GM23338 (cell line): ENCODE results near the gene TXLNB. TPM values are rescaled to one million over a fixed set of nuclear protein-coding genes. Genes with fewer than 3 reads are reported as not detected.

ENCODE experiments used
- ATAC-seq: fragments of 200-7000 bp; cut with Tn5 transposase; 3 replicates; pipeline ENCODE4 v1.9.1; 2020
- DNase-seq: peaks from one replicate; pipeline ENCODE4 v3.0.0-alpha.2; 2015; ENCODE audit warnings: low spot score
- H2AFZ ChIP-seq: fragments of 200-600 bp; sonication (generic); 2 replicates; pipeline ENCODE4 v1.8.0; 2016; ENCODE audit warnings: antibody characterized with exemption, mild to moderate bottlenecking, moderate library complexity
- H3F3A ChIP-seq: fragments of 200-600 bp; sonication (generic); replicated peaks from 2 replicates; pipeline ENCODE4 v1.8.0; 2017; ENCODE audit warnings: antibody characterized with exemption, mixed run types, low read depth
- H3K27ac ChIP-seq: fragments of 200-600 bp; sonication (generic); 2 replicates; pipeline ENCODE4 v1.6.1; 2016; ENCODE audit warnings: low read depth
- H3K27me3 ChIP-seq: fragments of 200-600 bp; sonication (generic); 2 replicates; pipeline ENCODE4 v1.8.0; 2016; ENCODE audit warnings: mild to moderate bottlenecking, mixed run types, moderate library complexity; ENCODE audit not compliant: insufficient read depth
- H3K36me3 ChIP-seq: fragments of 200-600 bp; sonication (generic); 2 replicates; pipeline ENCODE4 v1.8.0; 2016; ENCODE audit warnings: mild to moderate bottlenecking; ENCODE audit not compliant: insufficient read depth
- H3K4me1 ChIP-seq: fragments of 200-600 bp; sonication (generic); 2 replicates; pipeline ENCODE4 v1.8.0; 2016; ENCODE audit warnings: mild to moderate bottlenecking, moderate library complexity; ENCODE audit not compliant: insufficient read depth
- H3K4me2 ChIP-seq: fragments of 200-600 bp; sonication (generic); 2 replicates; pipeline ENCODE4 v1.7.1; 2017; ENCODE audit warnings: mixed run types
- H3K4me3 ChIP-seq: fragments of 200-600 bp; sonication (generic); 2 replicates; pipeline ENCODE4 v1.6.1; 2016; ENCODE audit warnings: mixed run types
- H3K79me2 ChIP-seq: fragments of 200-600 bp; sonication (generic); replicated peaks from 2 replicates; pipeline ENCODE4 v1.8.0; 2017; ENCODE audit warnings: mild to moderate bottlenecking; ENCODE audit not compliant: insufficient read depth
- H3K9me2 ChIP-seq: fragments of 200-600 bp; sonication (generic); 2 replicates; pipeline ENCODE4 v1.8.0; 2017; ENCODE audit not compliant: insufficient read depth
- H4K20me1 ChIP-seq: fragments of 200-600 bp; sonication (generic); replicated peaks from 2 replicates; pipeline ENCODE4 v1.8.0; 2017; ENCODE audit warnings: mild to moderate bottlenecking; ENCODE audit not compliant: insufficient read depth
- H3K27ac Mint-ChIP-seq: 2 replicates; pipeline ENCODE4 v1.8.0; 2020; ENCODE audit warnings: inconsistent platforms, mild to moderate bottlenecking, moderate library complexity, mixed read lengths
- H3K27me3 Mint-ChIP-seq: 3 replicates; pipeline ENCODE4 v1.8.0; 2022; ENCODE audit warnings: low read depth, mild to moderate bottlenecking, moderate library complexity, mixed read lengths, inconsistent platforms; ENCODE audit not compliant: insufficient read depth, poor library complexity
- H3K36me3 Mint-ChIP-seq: 3 replicates; pipeline ENCODE4 v1.8.0; 2021; ENCODE audit warnings: low read depth, mild to moderate bottlenecking, inconsistent platforms, moderate library complexity, mixed read lengths
- H3K4me1 Mint-ChIP-seq: 3 replicates; pipeline ENCODE4 v1.8.0; 2020; ENCODE audit warnings: mild to moderate bottlenecking, inconsistent platforms, mixed read lengths
- H3K4me3 Mint-ChIP-seq: 3 replicates; pipeline ENCODE4 v1.8.0; 2021; ENCODE audit warnings: moderate library complexity, mild to moderate bottlenecking, inconsistent platforms, mixed read lengths
- H3K9me3 Mint-ChIP-seq: 3 replicates; pipeline ENCODE4 v1.8.0; 2020; ENCODE audit warnings: moderate library complexity, mild to moderate bottlenecking, inconsistent platforms, mixed read lengths
- CREB1 ChIP-seq: fragments of 250-450 bp; sonication (Bioruptor Pico); IDR thresholded peaks from 2 replicates; pipeline ENCODE4 v1.5.0; 2020; ENCODE audit warnings: low read depth, mild to moderate bottlenecking, moderate library complexity
- CTCF ChIP-seq, 2 experiments: fragments of 200-600 bp in 1 of 2; sonication (generic) in 1 of 2; conservative IDR thresholded peaks; 2 replicates each; pipeline versions ENCODE4 v1.5.1 to v1.6.1; 2016 to 2017; ENCODE audit warnings: antibody characterized with exemption in 2 of 2, low read depth in 2 of 2, mild to moderate bottlenecking in 2 of 2, moderate library complexity in 1 of 2
- ETS1 ChIP-seq: IDR thresholded peaks from 2 replicates; pipeline ENCODE4 v1.6.1; 2016; ENCODE audit warnings: antibody characterized with exemption
- EZH2 ChIP-seq: fragments of 200-600 bp; sonication (generic); IDR thresholded peaks from one replicate; pipeline ENCODE4 v1.8.0; 2017; ENCODE audit warnings: antibody characterized with exemption, mild to moderate bottlenecking, low read depth; ENCODE audit not compliant: unreplicated experiment
- EZH2phosphoT487 ChIP-seq: fragments of 200-600 bp; sonication (generic); IDR thresholded peaks from one replicate; pipeline ENCODE4 v1.8.1; 2018; ENCODE audit warnings: antibody characterized with exemption; ENCODE audit not compliant: unreplicated experiment
- JUNB ChIP-seq: IDR thresholded peaks from one replicate; pipeline ENCODE4 v1.6.1; 2016; ENCODE audit warnings: antibody characterized with exemption; ENCODE audit not compliant: unreplicated experiment
- NANOG ChIP-seq: IDR thresholded peaks from 2 replicates; pipeline ENCODE4 v1.6.1; 2016; ENCODE audit warnings: antibody characterized with exemption, borderline replicate concordance
- POLR2AphosphoS5 ChIP-seq: IDR thresholded peaks from 2 replicates; pipeline ENCODE4 v1.6.1; 2016; ENCODE audit warnings: antibody characterized with exemption, low read depth
- REST ChIP-seq: IDR thresholded peaks from one replicate; pipeline ENCODE4 v1.6.1; 2018; ENCODE audit warnings: antibody characterized with exemption; ENCODE audit not compliant: unreplicated experiment
- STAT1 ChIP-seq: IDR thresholded peaks from one replicate; pipeline ENCODE4 v1.6.1; 2016; ENCODE audit warnings: antibody characterized with exemption; ENCODE audit not compliant: unreplicated experiment
- ZNF114 ChIP-seq: fragments of 250-450 bp; sonication (Bioruptor Pico); IDR thresholded peaks from 2 replicates; pipeline ENCODE4 v1.5.0; 2020; ENCODE audit warnings: mild to moderate bottlenecking, moderate library complexity
- ZNF331 ChIP-seq: fragments of 250-450 bp; sonication (Bioruptor Pico); IDR thresholded peaks from 2 replicates; pipeline ENCODE4 v1.5.0; 2020; ENCODE audit warnings: low read depth, mild to moderate bottlenecking, moderate library complexity
- ZNF462 ChIP-seq: fragments of 250-450 bp; sonication (Bioruptor Pico); IDR thresholded peaks from 2 replicates; pipeline ENCODE4 v1.5.0; 2020; ENCODE audit warnings: mild to moderate bottlenecking, moderate library complexity
- polyA plus RNA-seq: library from polyadenylated mRNA; unstranded; fragments of >200 nt; fragmentation: Nextera tagmentation; extraction: Ambion mirVana; gene quantifications from 2 replicates; pipeline ENCODE4 v1.2.1, GENCODE V29; 2016
- total RNA-seq: library from RNA; depleted of rRNA; stranded (reverse); fragments of >200 nt; shearing (Covaris generic); gene quantifications from 2 replicates; pipeline ENCODE4 v1.2.3, GENCODE V29; 2014

Gene TXLNB
- total and polyA plus RNA-seq, 2 experiments from 2014 or later, result 0.11 to 0.28 TPM

- no peaks in the 10 kb centered on the region for H3K27me3 Mint-ChIP-seq
- Histone ChIP-seq H3K27ac (no peak overlapping the region), H2AFZ (no peak overlapping the region), H3K79me2 (no peaks in the 10 kb centered on the region), H3K4me3 (no peak overlapping the region), H3K4me2 (no peak overlapping the region), H3K36me3 (no peaks in the 10 kb centered on the region; the same call in 1 of the 2 replicates), H3F3A (no peaks in the 10 kb centered on the region), H4K20me1 (no peaks in the 10 kb centered on the region), H3K27me3 (no peaks in the 10 kb centered on the region), H3K9me2 (no peaks in the 10 kb centered on the region), H3K4me1 (no peaks in the 10 kb centered on the region)
- no peak for ATAC-seq
- no peak overlapping the region for H3K27ac Mint-ChIP-seq
- peaks cover 29% of the 10 kb centered on the region for H3K9me3 Mint-ChIP-seq
- peaks cover 15% of the 10 kb centered on the region for H3K36me3 Mint-ChIP-seq
- no peak for DNase-seq
- no peak overlapping the region for H3K4me3 Mint-ChIP-seq
- H3K4me1 Mint-ChIP-seq, result peaks cover under 1% of the 10 kb centered on the region
- TF ChIP-seq JUNB, result no peak
- TF ChIP-seq ZNF462 (CRISPR knock-in tag), result no peak
- no peak for TF ChIP-seq REST
- TF ChIP-seq ZNF114, result no peak
- no peak for TF ChIP-seq EZH2phosphoT487
- TF ChIP-seq POLR2AphosphoS5, result no peak
- TF ChIP-seq EZH2, result no peak
- TF ChIP-seq CREB1 (CRISPR knock-in tag), result no peak
- no peak for TF ChIP-seq STAT1
- no peak for TF ChIP-seq ETS1
- no peak for TF ChIP-seq ZNF331 (CRISPR knock-in tag)
- TF ChIP-seq CTCF (conservative IDR thresholded peaks at IDR 0.05; ENCODE audit: low read depth in 2 of 2), result no peak
- no peak for TF ChIP-seq NANOG
Measured at GRCh38 chr6:139235661-139236060, 56.1 kb downstream of the TXLNB start.
